ENCODE results near the gene HRH1. TPM values are rescaled to one million over a fixed set of nuclear protein-coding genes. Genes with fewer than 3 reads are reported as not detected.

HRH1 gene
- total and polyA plus RNA-seq, 7 experiments from 2014 or later, result 0.17 to 1.1 TPM; not detected in 5

GRCh38 chr3:11168406-11168805 lies 14.1 kb downstream of the HRH1 start:
- Mint-ChIP-seq H3K27ac (no peak overlapping the region), H3K9me3 (peaks cover 0 to 3% (median 0%) of the 10 kb centered on the region in 11 donors), H3K4me3 (no peak overlapping the region), H3K4me1 (peaks cover 0 to 6% (median 0%) of the 10 kb centered on the region in 7 donors), H3K27me3 (peaks cover 0 to 18% (median 12%) of the 10 kb centered on the region in 5 donors), H3K36me3 (no peaks in the 10 kb centered on the region)
- CTCF ChIA-PET, result no interaction called here
- no peaks in the 10 kb centered on the region for H3K4me1 ChIP-seq (ENCODE audit: control insufficient read depth in 2 of 2, insufficient read depth in 2 of 2, low read length in 2 of 2)
- H3K4me3 ChIP-seq (ENCODE audit: low read length), result no peak overlapping the region
- intact Hi-C loops (cut with micrococcal nuclease), result no loop called here
- no peak for ATAC-seq
- H3K9me3 ChIP-seq (ENCODE audit: control insufficient read depth in 2 of 3, low read length in 3 of 3), result no peaks in the 10 kb centered on the region
- no peak overlapping the region for H3K27ac ChIP-seq (ENCODE audit: low read depth, low read length)
- no peaks in the 10 kb centered on the region for H3K27me3 ChIP-seq (ENCODE audit: control insufficient read depth in 2 of 2, insufficient read depth in 2 of 2, low read length in 2 of 2)
- POLR2A ChIA-PET, result no interaction called here
- no peaks in the 10 kb centered on the region for H3K36me3 ChIP-seq (ENCODE audit: control insufficient read depth in 2 of 3, insufficient read depth in 3 of 3, low read length in 3 of 3)
- DNase-seq, result no peak

GRCh38 chr3:11168881-11169805 lies 14.8 kb downstream of the HRH1 start:
- Histone ChIP-seq H3K27me3 (ENCODE audit: control insufficient read depth in 2 of 2, insufficient read depth in 2 of 2, low read length in 2 of 2) (no peaks in the 10 kb centered on the region), H3K4me3 (ENCODE audit: low read length) (no peak overlapping the region), H3K4me1 (ENCODE audit: control insufficient read depth in 2 of 2, insufficient read depth in 2 of 2, low read length in 2 of 2) (no peaks in the 10 kb centered on the region), H3K27ac (ENCODE audit: low read depth, low read length) (no peak overlapping the region), H3K9me3 (ENCODE audit: control insufficient read depth in 2 of 3, low read length in 3 of 3) (no peaks in the 10 kb centered on the region), H3K36me3 (ENCODE audit: control insufficient read depth in 2 of 3, insufficient read depth in 3 of 3, low read length in 3 of 3) (no peaks in the 10 kb centered on the region)
- ATAC-seq (no peak), DNase-seq (no peak)
- POLR2A ChIA-PET, result no interaction called here
- peaks cover 0 to 17% (median 9%) of the 10 kb centered on the region in 5 donors for H3K27me3 Mint-ChIP-seq
- no peak overlapping the region for H3K4me3 Mint-ChIP-seq
- H3K4me1 Mint-ChIP-seq, result peaks cover 0 to 3% (median 0%) of the 10 kb centered on the region in 7 donors
- CTCF ChIA-PET, result no interaction called here
- H3K27ac Mint-ChIP-seq, result no peak overlapping the region
- no peaks in the 10 kb centered on the region for H3K36me3 Mint-ChIP-seq
- no peaks in the 10 kb centered on the region for H3K9me3 Mint-ChIP-seq
- intact Hi-C loops (cut with micrococcal nuclease), result no loop called here

- POLR2A ChIA-PET, result no interaction called here
- DNase-seq, result no peak
- no peak for ATAC-seq
- H3K9me3 ChIP-seq (ENCODE audit: control insufficient read depth in 2 of 3, low read length in 3 of 3), result no peaks in the 10 kb centered on the region
- no peaks in the 10 kb centered on the region for H3K9me3 Mint-ChIP-seq
- H3K27me3 Mint-ChIP-seq, result peaks cover 0 to 15% (median 9%) of the 10 kb centered on the region in 5 donors
- no peaks in the 10 kb centered on the region for H3K4me1 ChIP-seq (ENCODE audit: control insufficient read depth in 2 of 2, insufficient read depth in 2 of 2, low read length in 2 of 2)
- peaks cover 0 to 3% (median 0%) of the 10 kb centered on the region in 7 donors for H3K4me1 Mint-ChIP-seq
- H3K27ac ChIP-seq (ENCODE audit: low read depth, low read length), result no peak overlapping the region
- CTCF ChIA-PET, result no interaction called here
- intact Hi-C loops (cut with micrococcal nuclease), result no loop called here
- H3K36me3 Mint-ChIP-seq, result no peaks in the 10 kb centered on the region
- no peak overlapping the region for H3K27ac Mint-ChIP-seq
- H3K4me3 ChIP-seq (ENCODE audit: low read length), result no peak overlapping the region
- H3K36me3 ChIP-seq (ENCODE audit: control insufficient read depth in 2 of 3, insufficient read depth in 3 of 3, low read length in 3 of 3), result no peaks in the 10 kb centered on the region
- H3K27me3 ChIP-seq (ENCODE audit: control insufficient read depth in 2 of 2, insufficient read depth in 2 of 2, low read length in 2 of 2), result no peaks in the 10 kb centered on the region
- no peak overlapping the region for H3K4me3 Mint-ChIP-seq
Measured at GRCh38 chr3:11170052-11170770, 15.9 kb downstream of the HRH1 start.

- Histone ChIP-seq H3K36me3 (ENCODE audit: control insufficient read depth in 2 of 3, insufficient read depth in 3 of 3, low read length in 3 of 3) (no peaks in the 10 kb centered on the region), H3K27ac (ENCODE audit: low read depth, low read length) (no peak overlapping the region), H3K9me3 (ENCODE audit: control insufficient read depth in 2 of 3, low read length in 3 of 3) (no peaks in the 10 kb centered on the region), H3K27me3 (ENCODE audit: control insufficient read depth in 2 of 2, insufficient read depth in 2 of 2, low read length in 2 of 2) (no peaks in the 10 kb centered on the region), H3K4me1 (ENCODE audit: control insufficient read depth in 2 of 2, insufficient read depth in 2 of 2, low read length in 2 of 2) (no peaks in the 10 kb centered on the region), H3K4me3 (ENCODE audit: low read length) (no peak overlapping the region)
- no peak for DNase-seq
- Mint-ChIP-seq H3K4me1 (peaks cover 0 to 3% (median 0%) of the 10 kb centered on the region in 7 donors), H3K27ac (no peak overlapping the region), H3K27me3 (peaks cover 0 to 15% (median 6%) of the 10 kb centered on the region in 5 donors), H3K36me3 (no peaks in the 10 kb centered on the region), H3K9me3 (no peaks in the 10 kb centered on the region), H3K4me3 (no peak overlapping the region)
- CTCF ChIA-PET, result interaction anchor here (0.6 kb wide), 1 partner anchor 120 kb away, joined by 3 read pairs; no protein-coding TSS in a partner anchor
- POLR2A ChIA-PET, result no interaction called here
- no peak for ATAC-seq
- intact Hi-C loops (cut with micrococcal nuclease), result no loop called here
Measured at GRCh38 chr3:11172096-11172690, 17.9 kb downstream of the HRH1 start.

- Mint-ChIP-seq H3K36me3 (no peaks in the 10 kb centered on the region), H3K9me3 (no peaks in the 10 kb centered on the region), H3K27ac (no peak overlapping the region), H3K4me1 (peaks cover 0 to 3% (median 0%) of the 10 kb centered on the region in 7 donors), H3K4me3 (no peak overlapping the region), H3K27me3 (peaks cover 0 to 15% (median 6%) of the 10 kb centered on the region in 5 donors)
- CTCF ChIA-PET, result no interaction called here
- no peak for ATAC-seq
- Histone ChIP-seq H3K27me3 (ENCODE audit: control insufficient read depth in 2 of 2, insufficient read depth in 2 of 2, low read length in 2 of 2) (no peaks in the 10 kb centered on the region), H3K36me3 (ENCODE audit: control insufficient read depth in 2 of 3, insufficient read depth in 3 of 3, low read length in 3 of 3) (no peaks in the 10 kb centered on the region), H3K4me1 (ENCODE audit: control insufficient read depth in 2 of 2, insufficient read depth in 2 of 2, low read length in 2 of 2) (no peaks in the 10 kb centered on the region), H3K4me3 (ENCODE audit: low read length) (no peak overlapping the region), H3K9me3 (ENCODE audit: control insufficient read depth in 2 of 3, low read length in 3 of 3) (no peaks in the 10 kb centered on the region), H3K27ac (ENCODE audit: low read depth, low read length) (no peak overlapping the region)
- no peak for DNase-seq
- intact Hi-C loops (cut with micrococcal nuclease), result no loop called here
- POLR2A ChIA-PET, result no interaction called here
Measured at GRCh38 chr3:11173828-11174465, 19.7 kb downstream of the HRH1 start.

- intact Hi-C loops (cut with micrococcal nuclease), result no loop called here
- DNase-seq (no peak), ATAC-seq (no peak)
- Mint-ChIP-seq H3K4me3 (no peak overlapping the region), H3K4me1 (no peaks in the 10 kb centered on the region), H3K27ac (no peak overlapping the region), H3K9me3 (no peaks in the 10 kb centered on the region), H3K36me3 (no peaks in the 10 kb centered on the region), H3K27me3 (peaks cover 0 to 7% (median 3%) of the 10 kb centered on the region in 5 donors)
- H3K9me3 ChIP-seq (ENCODE audit: control insufficient read depth in 2 of 3, low read length in 3 of 3), result no peaks in the 10 kb centered on the region
- POLR2A ChIA-PET, result no interaction called here
- H3K4me1 ChIP-seq (ENCODE audit: control insufficient read depth in 2 of 2, insufficient read depth in 2 of 2, low read length in 2 of 2), result no peaks in the 10 kb centered on the region
- H3K4me3 ChIP-seq (ENCODE audit: low read length), result no peak overlapping the region
- no peaks in the 10 kb centered on the region for H3K36me3 ChIP-seq (ENCODE audit: control insufficient read depth in 2 of 3, insufficient read depth in 3 of 3, low read length in 3 of 3)
- CTCF ChIA-PET, result no interaction called here
- H3K27me3 ChIP-seq (ENCODE audit: control insufficient read depth in 2 of 2, insufficient read depth in 2 of 2, low read length in 2 of 2), result no peaks in the 10 kb centered on the region
- H3K27ac ChIP-seq (ENCODE audit: low read depth, low read length), result no peak overlapping the region
Measured at GRCh38 chr3:11178421-11178820, 24.1 kb downstream of the HRH1 start.
